WTC11 (cell line): ENCODE measurements around the gene TLE2.

ENCODE experiments used
- CBFB ChIP-seq: sonication (generic); formaldehyde crosslinking; IDR thresholded peaks from 2 replicates; pipeline ENCODE4 v1.8.1; 2022; ENCODE audit warnings: mild to moderate bottlenecking, low read depth, missing genetic modification reagents
- ETV6 ChIP-seq: sonication (generic); formaldehyde crosslinking; IDR thresholded peaks from 2 replicates; pipeline ENCODE4 v1.8.1; 2022; ENCODE audit warnings: mild to moderate bottlenecking, missing genetic modification reagents
- SMAD3 ChIP-seq: sonication (generic); formaldehyde crosslinking; IDR thresholded peaks from 2 replicates; pipeline ENCODE4 v1.8.0; 2022; ENCODE audit warnings: missing genetic modification reagents, mild to moderate bottlenecking, borderline replicate concordance
- SP1 ChIP-seq: sonication (generic); formaldehyde crosslinking; conservative IDR thresholded peaks from 2 replicates; pipeline ENCODE4 v1.8.1; 2022; ENCODE audit warnings: missing genetic modification reagents
- ZNF121 ChIP-seq: sonication (generic); formaldehyde crosslinking; IDR thresholded peaks from 2 replicates; pipeline ENCODE4 v1.8.0; 2023; ENCODE audit warnings: missing genetic modification reagents
- TF ChIP-seq, protein P1 (sequence below): fragments of 200-600 bp; IDR thresholded peaks from 2 replicates; pipeline ENCODE4 v1.8.0; 2022; ENCODE audit warnings: antibody characterized with exemption
- TF ChIP-seq, protein P2 (sequence below): sonication (generic); formaldehyde crosslinking; IDR thresholded peaks from 2 replicates; pipeline ENCODE4 v1.8.1; 2023; ENCODE audit warnings: mild to moderate bottlenecking, missing genetic modification reagents, moderate library complexity
- TF ChIP-seq, protein P3 (sequence below): sonication (generic); formaldehyde crosslinking; IDR thresholded peaks from 2 replicates; pipeline ENCODE4 v1.8.1; 2022; ENCODE audit warnings: mild to moderate bottlenecking, missing genetic modification reagents, moderate library complexity, borderline replicate concordance
- TF ChIP-seq, protein P4 (sequence below): sonication (generic); formaldehyde crosslinking; IDR thresholded peaks from 2 replicates; pipeline ENCODE4 v1.8.1; 2023; ENCODE audit warnings: mild to moderate bottlenecking, missing genetic modification reagents
- TF ChIP-seq, protein P5 (sequence below): fragments of 250-450 bp; sonication (Bioruptor Pico); IDR thresholded peaks from 2 replicates; pipeline ENCODE4 v2.1.2; 2022; ENCODE audit warnings: mild to moderate bottlenecking, moderate library complexity

DNA sequence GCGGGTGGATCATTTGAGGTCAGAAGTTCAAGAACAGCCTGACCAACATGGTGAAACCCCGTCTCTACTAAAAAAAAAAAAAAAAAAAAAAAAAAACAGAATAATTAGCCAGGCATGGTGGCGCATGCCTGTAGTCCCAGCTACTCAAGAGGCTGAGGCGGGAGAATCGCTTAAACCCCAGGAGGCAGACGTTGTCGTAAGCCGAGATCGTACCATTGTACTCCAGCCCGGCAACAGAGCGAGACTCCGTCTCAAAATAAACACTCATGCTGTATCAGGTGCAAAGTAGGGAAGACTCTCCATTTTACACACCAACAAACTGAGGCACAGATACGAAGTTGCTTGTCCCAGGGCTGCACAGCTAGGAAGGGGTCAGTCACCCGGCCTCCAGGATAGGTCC is 36.1 kb downstream of the TLE2 start:
- TF ChIP-seq, protein P1, sequence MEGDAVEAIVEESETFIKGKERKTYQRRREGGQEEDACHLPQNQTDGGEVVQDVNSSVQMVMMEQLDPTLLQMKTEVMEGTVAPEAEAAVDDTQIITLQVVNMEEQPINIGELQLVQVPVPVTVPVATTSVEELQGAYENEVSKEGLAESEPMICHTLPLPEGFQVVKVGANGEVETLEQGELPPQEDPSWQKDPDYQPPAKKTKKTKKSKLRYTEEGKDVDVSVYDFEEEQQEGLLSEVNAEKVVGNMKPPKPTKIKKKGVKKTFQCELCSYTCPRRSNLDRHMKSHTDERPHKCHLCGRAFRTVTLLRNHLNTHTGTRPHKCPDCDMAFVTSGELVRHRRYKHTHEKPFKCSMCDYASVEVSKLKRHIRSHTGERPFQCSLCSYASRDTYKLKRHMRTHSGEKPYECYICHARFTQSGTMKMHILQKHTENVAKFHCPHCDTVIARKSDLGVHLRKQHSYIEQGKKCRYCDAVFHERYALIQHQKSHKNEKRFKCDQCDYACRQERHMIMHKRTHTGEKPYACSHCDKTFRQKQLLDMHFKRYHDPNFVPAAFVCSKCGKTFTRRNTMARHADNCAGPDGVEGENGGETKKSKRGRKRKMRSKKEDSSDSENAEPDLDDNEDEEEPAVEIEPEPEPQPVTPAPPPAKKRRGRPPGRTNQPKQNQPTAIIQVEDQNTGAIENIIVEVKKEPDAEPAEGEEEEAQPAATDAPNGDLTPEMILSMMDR = no peak
- TF ChIP-seq ZNF121 (CRISPR knock-in tag) (no peak), SMAD3 (CRISPR knock-in tag) (no peak), SP1 (CRISPR knock-in tag) (no peak), CBFB (CRISPR knock-in tag) (no peak), ETV6 (CRISPR knock-in tag) (no peak)
- TF ChIP-seq, protein P2, sequence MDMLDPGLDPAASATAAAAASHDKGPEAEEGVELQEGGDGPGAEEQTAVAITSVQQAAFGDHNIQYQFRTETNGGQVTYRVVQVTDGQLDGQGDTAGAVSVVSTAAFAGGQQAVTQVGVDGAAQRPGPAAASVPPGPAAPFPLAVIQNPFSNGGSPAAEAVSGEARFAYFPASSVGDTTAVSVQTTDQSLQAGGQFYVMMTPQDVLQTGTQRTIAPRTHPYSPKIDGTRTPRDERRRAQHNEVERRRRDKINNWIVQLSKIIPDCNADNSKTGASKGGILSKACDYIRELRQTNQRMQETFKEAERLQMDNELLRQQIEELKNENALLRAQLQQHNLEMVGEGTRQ (CRISPR knock-in tag) = no peak
- TF ChIP-seq, protein P3, sequence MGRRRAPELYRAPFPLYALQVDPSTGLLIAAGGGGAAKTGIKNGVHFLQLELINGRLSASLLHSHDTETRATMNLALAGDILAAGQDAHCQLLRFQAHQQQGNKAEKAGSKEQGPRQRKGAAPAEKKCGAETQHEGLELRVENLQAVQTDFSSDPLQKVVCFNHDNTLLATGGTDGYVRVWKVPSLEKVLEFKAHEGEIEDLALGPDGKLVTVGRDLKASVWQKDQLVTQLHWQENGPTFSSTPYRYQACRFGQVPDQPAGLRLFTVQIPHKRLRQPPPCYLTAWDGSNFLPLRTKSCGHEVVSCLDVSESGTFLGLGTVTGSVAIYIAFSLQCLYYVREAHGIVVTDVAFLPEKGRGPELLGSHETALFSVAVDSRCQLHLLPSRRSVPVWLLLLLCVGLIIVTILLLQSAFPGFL = no peak
- TF ChIP-seq, protein P4, sequence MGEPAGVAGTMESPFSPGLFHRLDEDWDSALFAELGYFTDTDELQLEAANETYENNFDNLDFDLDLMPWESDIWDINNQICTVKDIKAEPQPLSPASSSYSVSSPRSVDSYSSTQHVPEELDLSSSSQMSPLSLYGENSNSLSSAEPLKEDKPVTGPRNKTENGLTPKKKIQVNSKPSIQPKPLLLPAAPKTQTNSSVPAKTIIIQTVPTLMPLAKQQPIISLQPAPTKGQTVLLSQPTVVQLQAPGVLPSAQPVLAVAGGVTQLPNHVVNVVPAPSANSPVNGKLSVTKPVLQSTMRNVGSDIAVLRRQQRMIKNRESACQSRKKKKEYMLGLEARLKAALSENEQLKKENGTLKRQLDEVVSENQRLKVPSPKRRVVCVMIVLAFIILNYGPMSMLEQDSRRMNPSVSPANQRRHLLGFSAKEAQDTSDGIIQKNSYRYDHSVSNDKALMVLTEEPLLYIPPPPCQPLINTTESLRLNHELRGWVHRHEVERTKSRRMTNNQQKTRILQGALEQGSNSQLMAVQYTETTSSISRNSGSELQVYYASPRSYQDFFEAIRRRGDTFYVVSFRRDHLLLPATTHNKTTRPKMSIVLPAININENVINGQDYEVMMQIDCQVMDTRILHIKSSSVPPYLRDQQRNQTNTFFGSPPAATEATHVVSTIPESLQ (CRISPR knock-in tag) = no peak
- TF ChIP-seq, protein P5, sequence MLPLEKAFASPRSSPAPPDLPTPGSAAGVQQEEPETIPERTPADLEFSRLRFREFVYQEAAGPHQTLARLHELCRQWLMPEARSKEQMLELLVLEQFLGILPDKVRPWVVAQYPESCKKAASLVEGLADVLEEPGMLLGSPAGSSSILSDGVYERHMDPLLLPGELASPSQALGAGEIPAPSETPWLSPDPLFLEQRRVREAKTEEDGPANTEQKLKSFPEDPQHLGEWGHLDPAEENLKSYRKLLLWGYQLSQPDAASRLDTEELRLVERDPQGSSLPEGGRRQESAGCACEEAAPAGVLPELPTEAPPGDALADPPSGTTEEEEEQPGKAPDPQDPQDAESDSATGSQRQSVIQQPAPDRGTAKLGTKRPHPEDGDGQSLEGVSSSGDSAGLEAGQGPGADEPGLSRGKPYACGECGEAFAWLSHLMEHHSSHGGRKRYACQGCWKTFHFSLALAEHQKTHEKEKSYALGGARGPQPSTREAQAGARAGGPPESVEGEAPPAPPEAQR (CRISPR knock-in tag) = no peak
